Fibroblast of pulmonary artery (primary cell): ENCODE data around the gene REPS2.

Experiments used
- DNase-seq: peaks from one replicate; pipeline ENCODE4 v3.0.0-alpha.2; 2010; ENCODE audit warnings: low read depth
- H3K4me3 ChIP-seq: replicated peaks from 2 replicates; pipeline ENCODE4 v1.5.1; 2011; ENCODE audit warnings: low read depth, mild to moderate bottlenecking, control low read depth, low read length, moderate library complexity
- CTCF ChIP-seq: IDR thresholded peaks from 2 replicates; pipeline ENCODE4 v1.5.1; 2011; ENCODE audit warnings: mild to moderate bottlenecking, control low read depth, low read length, inconsistent platforms; ENCODE audit errors: missing control alignments

REPS2 gene

GRCh38 chrX:17077361-17077760 lies 130.9 kb downstream of the REPS2 start:
- DNase-seq = no peak
- TF ChIP-seq CTCF = no peak

GRCh38 chrX:17078031-17078720 lies 131.7 kb downstream of the REPS2 start:
- no peak overlapping the region for H3K4me3 ChIP-seq
- DNase-seq = peak; percentile 14
- TF ChIP-seq CTCF = no peak

More at GRCh38 chrX:17077361-17077760, 130.9 kb downstream of the REPS2 start:
- no peak overlapping the region for H3K4me3 ChIP-seq

- no peak for DNase-seq
- no peak overlapping the region for H3K4me3 ChIP-seq
- TF ChIP-seq CTCF = no peak
These were observed 135.1 kb downstream of the REPS2 start for GRCh38 chrX:17081511-17081910.

GRCh38 chrX:17081968-17082367 lies 135.5 kb downstream of the REPS2 start:
- H3K4me3 ChIP-seq = no peak overlapping the region
- no peak for DNase-seq
- TF ChIP-seq CTCF = no peak

- no peak for TF ChIP-seq CTCF
- no peak overlapping the region for H3K4me3 ChIP-seq
- DNase-seq = no peak
These were observed 136.4 kb downstream of the REPS2 start for GRCh38 chrX:17082831-17083230.

- DNase-seq = no peak
- no peak overlapping the region for H3K4me3 ChIP-seq
- TF ChIP-seq CTCF = no peak
These were observed 139.9 kb downstream of the REPS2 start for GRCh38 chrX:17086317-17086716.

- no peak overlapping the region for H3K4me3 ChIP-seq
- TF ChIP-seq CTCF = no peak
- no peak for DNase-seq
These were observed 148.7 kb downstream of the REPS2 start for GRCh38 chrX:17095161-17095560.
